HG03097 (cell line): ENCODE data around the gene SHISA9.

Experiments used
- ATAC-seq: cut with Tn5 transposase; IDR thresholded peaks from one replicate; pipeline ENCODE4 v1.9.1; 2021; ENCODE audit not compliant: unreplicated experiment, low FRiP score

SHISA9 gene

DNA sequence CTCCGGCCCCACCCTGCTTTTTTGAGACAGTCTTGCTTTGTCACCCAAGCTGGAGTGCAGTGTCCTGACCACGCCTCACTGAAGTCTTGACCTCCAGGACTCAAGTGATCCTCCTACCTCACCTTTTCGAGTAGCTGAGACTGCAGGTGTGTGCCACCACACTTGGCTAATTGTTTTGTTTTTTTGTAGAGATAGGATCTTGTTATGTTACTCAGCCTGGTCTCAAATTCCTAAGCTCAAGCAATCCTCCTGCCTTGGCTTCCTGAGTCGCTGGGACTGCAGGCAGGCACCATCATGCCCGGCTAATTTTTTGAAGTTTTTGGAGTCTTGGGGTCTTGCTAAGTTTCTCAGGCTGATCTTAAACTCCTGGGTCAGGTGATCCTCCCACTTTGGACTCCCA lies 206.7 kb downstream of the SHISA9 start:
- no peak for ATAC-seq

- no peak for ATAC-seq
Measured at GRCh38 chr16:13109171-13109570, 207.8 kb downstream of the SHISA9 start.

DNA sequence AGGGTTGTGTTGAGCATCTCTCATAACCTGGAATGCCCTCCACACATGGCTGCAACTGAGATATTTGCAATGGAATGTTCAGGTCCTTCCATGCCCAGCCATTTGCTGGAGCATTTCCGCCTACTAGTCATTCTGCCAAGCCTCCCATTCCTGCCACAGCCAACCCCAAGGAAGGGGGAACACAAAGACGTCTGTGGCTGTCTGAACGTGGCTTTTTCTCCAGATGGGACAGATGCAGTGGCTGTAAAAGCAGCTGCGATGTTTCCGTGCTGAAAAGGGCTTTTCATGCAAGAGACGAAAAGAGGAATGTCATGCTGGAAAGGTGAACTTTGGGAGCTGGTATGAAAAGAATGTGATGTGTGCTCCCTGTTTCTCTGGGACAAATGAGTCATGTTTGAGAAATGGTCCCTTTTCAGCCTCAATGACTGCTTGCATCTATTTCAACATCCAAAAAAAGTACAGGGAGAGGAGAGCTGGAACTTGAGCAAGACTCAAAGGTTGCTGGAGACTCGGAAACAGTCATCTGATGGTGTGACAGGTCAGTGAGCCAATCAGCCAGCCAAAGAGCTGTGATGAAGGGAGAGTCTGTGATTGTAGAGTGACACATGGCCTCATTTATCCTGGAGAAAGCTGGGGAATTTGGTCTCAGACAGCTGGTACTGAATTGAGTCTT lies 208.9 kb downstream of the SHISA9 start:
- no peak for ATAC-seq

GRCh38 chr16:13111747-13112146 lies 210.3 kb downstream of the SHISA9 start:
- ATAC-seq, result no peak

DNA sequence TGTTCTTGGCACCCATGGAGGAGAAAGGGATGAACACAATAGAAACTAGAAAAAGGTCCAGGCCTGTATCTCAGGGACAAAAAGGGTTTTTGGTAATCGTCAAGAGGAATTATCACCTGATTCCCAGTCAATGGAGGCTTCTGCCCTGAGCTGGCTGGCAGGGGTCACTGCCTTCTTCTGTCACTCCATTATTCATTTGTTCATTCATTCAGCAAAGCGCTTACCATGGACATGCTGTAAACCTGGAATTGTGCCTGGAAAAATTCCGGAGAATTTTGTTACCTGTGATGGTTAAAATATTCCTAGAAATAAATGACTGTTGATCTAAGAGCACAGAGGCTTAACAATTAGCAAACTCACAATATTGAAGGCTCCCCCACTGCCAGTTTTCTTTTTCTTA lies 212.3 kb downstream of the SHISA9 start:
- no peak for ATAC-seq

GRCh38 chr16:13118091-13118490 lies 216.7 kb downstream of the SHISA9 start:
- ATAC-seq, result no peak

- no peak for ATAC-seq
Measured at GRCh38 chr16:13120091-13120490, 218.7 kb downstream of the SHISA9 start.

DNA sequence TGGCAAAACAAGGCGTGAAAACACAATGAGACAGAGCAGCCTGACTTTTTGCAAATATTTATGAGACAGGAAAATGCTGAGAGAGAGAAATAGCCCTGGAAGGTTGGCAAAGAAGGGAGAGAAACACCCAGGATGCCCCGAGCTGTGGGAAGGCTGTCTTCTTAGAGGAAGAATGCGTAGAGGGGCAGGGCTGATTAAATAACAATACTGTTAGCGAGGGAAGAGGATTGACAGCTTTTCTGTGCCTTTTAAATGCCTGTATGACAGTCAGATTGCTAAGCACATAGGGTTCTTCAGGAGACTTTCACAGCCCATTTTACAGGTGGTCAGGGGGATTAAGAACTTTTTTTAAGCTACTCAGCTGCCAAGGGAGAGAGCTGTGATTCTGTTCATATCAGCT lies 219.2 kb downstream of the SHISA9 start:
- no peak for ATAC-seq

DNA sequence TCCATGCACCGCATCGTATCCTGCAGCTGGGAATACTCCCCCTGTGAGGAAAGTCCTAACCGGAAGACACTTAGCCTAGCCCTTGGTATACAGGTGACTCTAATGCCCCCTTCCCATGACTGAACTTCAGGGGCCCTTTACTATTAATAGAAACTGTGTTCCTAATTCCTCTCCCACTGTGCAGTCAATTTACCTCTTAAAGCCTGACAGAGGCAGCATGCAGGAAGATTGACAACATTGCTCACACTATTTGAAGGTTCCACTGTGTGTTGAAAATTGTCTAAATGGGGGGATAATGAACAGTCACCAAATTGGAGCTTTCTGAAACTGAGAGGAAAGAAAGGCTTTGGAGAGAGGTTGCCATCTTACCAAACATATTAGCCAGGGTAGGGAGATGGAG lies 222.6 kb downstream of the SHISA9 start:
- ATAC-seq, result no peak

GRCh38 chr16:13127144-13127543 lies 225.7 kb downstream of the SHISA9 start:
- ATAC-seq, result no peak

- ATAC-seq, result no peak
Measured at GRCh38 chr16:13130586-13130985, 229.2 kb downstream of the SHISA9 start.

DNA sequence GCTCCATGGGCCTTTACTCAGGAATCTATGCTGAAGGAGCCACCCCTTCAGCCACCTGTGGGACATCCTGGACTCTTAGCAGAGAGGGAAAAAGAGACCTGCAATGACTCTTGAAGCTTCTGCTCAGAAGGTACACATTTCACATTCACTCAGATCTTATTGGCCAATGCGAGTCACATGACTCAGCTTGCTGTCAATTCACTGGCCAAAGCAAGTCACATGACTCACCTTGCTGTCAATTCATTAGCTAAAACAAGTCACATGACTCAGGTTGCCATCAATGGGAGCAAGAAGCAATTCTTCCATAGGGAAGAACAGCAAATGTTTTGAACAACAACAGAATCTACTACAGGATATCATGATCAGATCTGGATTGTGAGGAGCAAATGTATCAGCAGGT lies 233.4 kb downstream of the SHISA9 start:
- no peak for ATAC-seq

DNA sequence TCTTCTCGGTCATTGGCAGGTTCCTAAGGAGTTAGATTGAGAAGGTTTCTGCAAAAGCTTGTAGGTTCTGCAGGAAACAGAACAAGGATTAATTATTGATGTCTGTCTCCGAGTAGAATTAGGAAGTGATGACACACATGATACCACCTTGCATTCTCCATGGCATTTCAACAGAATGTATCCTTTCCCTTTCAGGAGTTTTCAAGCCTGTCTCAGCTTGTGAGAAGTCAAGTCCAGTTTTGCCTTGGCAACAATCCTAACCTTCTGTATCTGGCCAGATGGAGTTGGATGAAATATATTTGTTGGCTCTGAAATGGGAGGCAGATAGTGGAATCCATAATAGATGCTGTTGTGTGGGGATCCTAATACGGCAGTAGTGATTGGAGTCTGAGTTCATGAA lies 235.5 kb downstream of the SHISA9 start:
- ATAC-seq, result no peak

DNA sequence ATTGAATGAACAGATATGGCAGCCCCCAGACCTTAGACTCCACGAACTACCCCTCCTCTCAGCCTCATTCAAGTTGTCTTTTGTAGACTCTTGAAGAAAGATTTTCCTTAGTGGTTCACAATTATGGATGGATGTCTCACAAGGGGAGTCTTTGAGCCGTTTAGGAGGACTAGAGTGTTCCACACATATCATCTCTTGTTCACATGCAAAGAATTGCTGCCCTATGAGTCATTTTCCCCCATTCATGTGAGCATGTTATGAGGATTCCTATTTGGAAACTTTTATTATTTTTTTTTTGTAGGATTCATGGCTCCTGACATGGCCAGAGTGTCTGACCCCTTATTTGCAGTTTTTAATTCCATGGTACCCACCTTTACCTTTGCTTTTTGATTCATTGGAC lies 237.1 kb downstream of the SHISA9 start:
- no peak for ATAC-seq

DNA sequence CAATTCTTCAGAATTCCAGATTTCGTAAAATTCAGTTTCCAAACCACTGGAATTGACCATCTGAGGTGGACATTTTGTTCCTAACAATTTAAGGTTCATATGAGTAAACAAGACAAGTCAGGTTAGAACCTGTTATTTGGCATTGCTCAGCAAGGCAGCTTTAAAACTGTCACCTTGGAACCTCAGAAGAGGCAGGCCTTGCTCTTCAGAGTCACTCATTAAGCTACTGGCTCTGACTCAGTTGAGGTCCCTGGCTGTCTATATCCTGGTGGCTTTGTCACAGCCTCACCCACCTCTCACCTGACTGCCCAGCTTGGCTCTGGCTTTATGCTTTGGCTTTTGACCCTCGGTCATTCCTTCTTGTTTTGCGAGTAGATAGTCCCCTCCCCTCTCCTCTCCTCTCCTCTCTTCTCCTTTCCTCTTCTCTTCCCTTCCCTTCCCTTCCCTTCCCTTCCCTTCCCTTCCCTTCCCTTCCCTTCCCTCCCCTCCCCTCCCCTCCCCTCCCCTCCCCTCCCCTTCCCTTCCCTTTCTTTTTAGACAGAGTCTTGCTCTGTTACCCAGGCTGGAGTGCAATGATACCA lies 238.4 kb downstream of the SHISA9 start:
- no peak for ATAC-seq

- no peak for ATAC-seq
Measured at GRCh38 chr16:13143551-13143950, 242.2 kb downstream of the SHISA9 start.

- no peak for ATAC-seq
Measured at GRCh38 chr16:13146829-13147228, 245.4 kb downstream of the SHISA9 start.

GRCh38 chr16:13148294-13148693 lies 246.9 kb downstream of the SHISA9 start:
- no peak for ATAC-seq

DNA sequence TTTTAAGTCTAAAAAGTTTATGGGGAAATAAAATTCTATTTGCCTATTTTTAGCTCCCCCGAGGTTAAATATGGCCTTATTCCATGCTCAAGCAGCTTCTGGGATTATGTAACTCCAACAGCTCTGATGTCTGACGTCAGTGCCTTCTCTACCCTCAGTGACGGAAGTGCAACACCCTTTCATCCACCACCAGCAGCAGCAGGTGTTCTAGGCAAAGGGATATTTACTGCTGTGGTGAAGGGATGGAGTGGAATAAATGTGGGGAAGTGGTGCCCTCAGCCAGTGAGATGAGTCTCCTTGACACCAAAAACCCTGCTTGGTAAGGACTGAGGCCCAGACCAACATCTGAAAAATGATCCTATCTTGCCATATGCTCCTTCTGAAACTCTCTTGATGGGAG lies 247.4 kb downstream of the SHISA9 start:
- ATAC-seq, result no peak

GRCh38 chr16:13150181-13150885 lies 248.9 kb downstream of the SHISA9 start:
- ATAC-seq, result no peak

- no peak for ATAC-seq
Measured at GRCh38 chr16:13153696-13154095, 252.3 kb downstream of the SHISA9 start.

DNA sequence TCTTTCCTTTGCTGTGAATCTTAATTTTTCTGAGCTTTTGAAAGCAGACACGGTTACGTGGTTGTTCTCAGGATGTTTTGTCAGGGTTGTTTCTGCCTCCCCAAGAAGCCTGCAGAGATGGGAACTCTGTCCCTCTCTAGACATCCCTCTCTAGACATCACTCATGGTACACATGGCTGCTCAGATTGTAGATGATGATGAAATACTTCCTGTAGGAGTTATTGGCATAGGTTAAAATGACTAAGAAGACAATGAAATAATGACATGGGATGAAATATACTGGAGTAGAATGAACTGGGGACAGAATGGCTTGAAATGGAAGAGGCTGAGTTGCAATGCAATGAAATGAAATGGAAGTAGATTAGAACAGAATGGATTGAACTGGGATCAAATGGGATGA lies 253.4 kb downstream of the SHISA9 start:
- ATAC-seq, result no peak
